ENCODE measurements around the gene CLCF1.

Gene CLCF1

DNA sequence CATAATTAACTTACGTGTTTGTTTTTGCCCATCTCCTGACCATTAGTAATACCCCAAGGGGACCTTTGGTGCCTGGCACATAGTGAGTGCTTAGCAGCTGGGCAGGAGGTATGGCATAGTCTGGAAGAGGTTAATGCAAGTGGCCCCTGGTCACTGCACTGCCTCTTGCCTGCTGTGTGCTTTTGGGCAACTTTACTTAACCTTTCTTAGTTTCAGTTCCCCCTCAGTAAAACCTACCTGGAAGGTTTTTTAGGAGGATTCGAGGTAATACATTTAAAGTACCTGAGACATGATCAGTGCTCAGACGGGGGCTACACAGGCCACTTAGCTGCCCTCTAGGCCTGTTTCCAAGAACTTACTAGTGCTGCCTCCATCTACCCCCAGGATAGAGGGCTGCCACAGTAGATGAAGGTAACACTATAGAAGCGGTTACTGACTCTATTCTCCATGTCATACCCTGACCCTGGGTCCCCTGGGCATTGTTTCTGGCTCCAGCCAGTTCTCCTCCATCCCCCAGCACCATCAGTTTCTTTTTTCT, 23.4 kb downstream of the CLCF1 start:
- TF ChIP-seq, protein P1, sequence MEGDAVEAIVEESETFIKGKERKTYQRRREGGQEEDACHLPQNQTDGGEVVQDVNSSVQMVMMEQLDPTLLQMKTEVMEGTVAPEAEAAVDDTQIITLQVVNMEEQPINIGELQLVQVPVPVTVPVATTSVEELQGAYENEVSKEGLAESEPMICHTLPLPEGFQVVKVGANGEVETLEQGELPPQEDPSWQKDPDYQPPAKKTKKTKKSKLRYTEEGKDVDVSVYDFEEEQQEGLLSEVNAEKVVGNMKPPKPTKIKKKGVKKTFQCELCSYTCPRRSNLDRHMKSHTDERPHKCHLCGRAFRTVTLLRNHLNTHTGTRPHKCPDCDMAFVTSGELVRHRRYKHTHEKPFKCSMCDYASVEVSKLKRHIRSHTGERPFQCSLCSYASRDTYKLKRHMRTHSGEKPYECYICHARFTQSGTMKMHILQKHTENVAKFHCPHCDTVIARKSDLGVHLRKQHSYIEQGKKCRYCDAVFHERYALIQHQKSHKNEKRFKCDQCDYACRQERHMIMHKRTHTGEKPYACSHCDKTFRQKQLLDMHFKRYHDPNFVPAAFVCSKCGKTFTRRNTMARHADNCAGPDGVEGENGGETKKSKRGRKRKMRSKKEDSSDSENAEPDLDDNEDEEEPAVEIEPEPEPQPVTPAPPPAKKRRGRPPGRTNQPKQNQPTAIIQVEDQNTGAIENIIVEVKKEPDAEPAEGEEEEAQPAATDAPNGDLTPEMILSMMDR (IDR thresholded peaks at IDR 0.05; ENCODE audit: low read depth, low read length, missing control alignments), result no peak
- no peak overlapping the region for H3K4me3 ChIP-seq (replicated peaks; ENCODE audit: low read depth, low read length)
- no peak for DNase-seq (ENCODE audit: extremely low read depth, low read depth)

DNA sequence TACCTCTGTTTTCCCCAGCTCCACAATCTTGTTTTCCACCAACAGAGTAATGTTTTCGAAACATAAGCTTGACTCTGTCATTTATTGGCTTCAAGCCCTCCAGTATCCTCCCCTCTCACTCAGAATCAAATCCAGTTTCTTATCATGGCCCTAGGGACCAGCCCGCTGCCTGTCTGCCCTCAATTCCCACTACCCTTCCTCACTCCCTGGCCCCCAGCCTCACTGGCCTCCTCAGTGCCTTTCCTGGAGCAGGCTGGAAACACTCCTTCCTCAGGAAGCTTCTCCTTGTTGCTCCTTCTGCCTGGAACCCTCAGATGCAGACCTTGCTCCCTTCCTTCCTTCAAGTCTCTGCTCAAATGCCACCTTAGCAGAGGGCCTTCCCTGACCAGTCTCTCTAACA, 23.9 kb downstream of the CLCF1 start:
- TF ChIP-seq, protein P1 (IDR thresholded peaks at IDR 0.05; ENCODE audit: low read depth, low read length, missing control alignments), result no peak
- no peak for DNase-seq (ENCODE audit: extremely low read depth, low read depth)
- H3K4me3 ChIP-seq (replicated peaks; ENCODE audit: low read depth, low read length), result no peak overlapping the region

DNA sequence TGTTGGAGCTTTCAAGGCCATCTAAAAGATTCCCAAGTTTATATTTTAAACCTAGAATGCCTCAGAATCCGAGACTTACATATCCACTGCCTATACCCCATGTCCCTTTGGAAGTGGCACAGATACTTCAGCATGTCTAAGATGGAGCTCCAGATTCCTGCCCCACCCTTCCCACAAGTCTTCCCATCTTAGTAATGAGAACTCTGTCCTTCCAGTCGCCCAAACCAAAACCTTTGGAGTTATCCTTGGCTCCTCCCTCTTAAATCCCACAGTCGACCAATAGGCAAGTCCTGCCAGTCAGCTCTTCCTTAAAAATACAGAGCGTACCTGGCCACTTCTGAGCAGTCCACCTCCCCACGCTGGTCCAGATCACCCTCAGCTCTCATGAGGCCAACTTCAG, 24.4 kb downstream of the CLCF1 start:
- DNase-seq (ENCODE audit: extremely low read depth, low read depth), result no peak
- TF ChIP-seq, protein P1 (IDR thresholded peaks at IDR 0.05; ENCODE audit: low read depth, low read length, missing control alignments), result no peak
- H3K4me3 ChIP-seq (replicated peaks; ENCODE audit: low read depth, low read length), result no peak overlapping the region

DNA sequence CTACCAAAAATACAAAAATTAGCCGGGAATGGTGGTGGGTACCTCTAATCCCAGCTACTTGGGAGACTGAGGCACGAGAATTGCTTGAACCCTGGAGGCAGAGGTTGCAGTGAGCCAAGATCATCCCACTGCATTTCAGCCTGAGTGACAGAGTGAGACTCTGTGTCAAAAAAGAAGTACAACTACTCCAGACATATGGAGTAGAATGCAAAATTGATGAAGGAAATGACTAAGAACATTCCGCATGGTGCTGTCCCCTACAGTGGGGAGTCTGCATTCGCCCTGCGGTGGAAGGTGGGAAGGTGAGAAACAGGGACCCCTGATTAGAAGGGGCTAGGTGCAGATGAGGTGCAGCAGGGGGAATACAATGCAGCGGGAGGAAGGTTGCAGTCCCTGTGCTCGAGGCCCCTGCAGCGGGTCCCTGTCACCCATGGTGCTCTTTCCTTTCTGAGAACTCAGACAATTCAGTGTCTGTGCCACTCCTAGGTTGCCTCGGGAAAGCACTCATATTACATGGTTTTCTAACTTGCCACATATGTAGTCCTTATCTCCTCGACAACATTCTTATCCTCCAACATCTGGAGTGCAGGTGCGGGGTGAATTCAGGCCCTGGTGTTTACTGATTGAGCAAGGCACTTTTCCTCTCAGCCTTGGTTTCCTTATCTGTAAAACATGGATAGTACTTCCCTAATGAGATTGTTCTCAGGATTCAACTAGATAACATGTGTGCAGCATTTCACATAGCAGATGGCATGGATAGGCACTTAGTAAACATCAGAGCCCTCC, 25.2 kb downstream of the CLCF1 start:
- peak overlapping the region; percentile 10; the same call in 1 of the 2 replicates for H3K4me3 ChIP-seq (replicated peaks; ENCODE audit: low read depth, low read length)
- TF ChIP-seq, protein P1 (IDR thresholded peaks at IDR 0.05; ENCODE audit: low read depth, low read length, missing control alignments), result no peak
- DNase-seq (ENCODE audit: extremely low read depth, low read depth), result peak; percentile 81

DNA sequence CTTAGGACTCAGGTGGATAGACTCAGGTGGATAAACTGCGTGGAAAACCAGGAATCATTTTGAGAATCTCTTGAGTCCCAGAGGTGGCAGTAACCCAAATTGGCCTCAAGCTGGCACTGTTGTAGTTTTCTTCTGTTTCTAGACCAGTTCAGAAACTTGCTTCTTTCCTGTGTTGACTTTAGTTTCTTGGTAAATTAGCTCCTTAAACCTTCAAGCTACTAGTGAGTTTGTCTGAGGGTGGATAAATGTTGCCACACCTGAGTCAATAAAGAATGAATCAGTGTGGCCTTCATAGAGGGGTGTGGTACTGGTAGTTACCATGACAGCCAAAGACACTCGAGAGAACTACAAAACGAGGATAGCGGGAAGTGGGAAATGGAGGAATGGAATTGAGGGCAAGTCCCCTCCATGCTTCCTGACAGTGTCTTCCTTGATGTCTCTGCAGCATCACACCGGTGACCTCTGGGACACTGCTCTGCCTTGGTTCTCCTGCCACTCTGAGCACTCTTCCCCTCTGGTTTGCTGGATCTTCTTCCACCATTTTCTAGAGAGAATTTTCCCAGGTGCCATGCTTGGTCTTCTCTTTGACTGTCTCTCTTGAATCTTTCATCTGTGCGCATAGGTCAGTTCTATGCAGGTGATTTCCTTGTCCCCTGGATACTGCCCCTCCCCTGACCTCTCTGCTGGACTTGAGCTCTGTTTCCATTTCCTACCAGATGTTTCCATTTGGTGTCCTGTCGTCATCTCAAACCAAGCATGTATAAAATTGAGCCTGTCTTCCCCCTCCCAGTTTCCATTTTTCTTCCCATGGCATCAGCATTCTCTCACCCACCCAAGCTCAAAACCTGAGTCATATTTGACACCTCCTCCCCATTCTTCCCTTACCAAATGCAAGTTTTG, 27.2 kb downstream of the CLCF1 start:
- no peak overlapping the region for H3K4me3 ChIP-seq (replicated peaks; ENCODE audit: low read depth, low read length)
- no peak for DNase-seq (ENCODE audit: extremely low read depth, low read depth)

DNA sequence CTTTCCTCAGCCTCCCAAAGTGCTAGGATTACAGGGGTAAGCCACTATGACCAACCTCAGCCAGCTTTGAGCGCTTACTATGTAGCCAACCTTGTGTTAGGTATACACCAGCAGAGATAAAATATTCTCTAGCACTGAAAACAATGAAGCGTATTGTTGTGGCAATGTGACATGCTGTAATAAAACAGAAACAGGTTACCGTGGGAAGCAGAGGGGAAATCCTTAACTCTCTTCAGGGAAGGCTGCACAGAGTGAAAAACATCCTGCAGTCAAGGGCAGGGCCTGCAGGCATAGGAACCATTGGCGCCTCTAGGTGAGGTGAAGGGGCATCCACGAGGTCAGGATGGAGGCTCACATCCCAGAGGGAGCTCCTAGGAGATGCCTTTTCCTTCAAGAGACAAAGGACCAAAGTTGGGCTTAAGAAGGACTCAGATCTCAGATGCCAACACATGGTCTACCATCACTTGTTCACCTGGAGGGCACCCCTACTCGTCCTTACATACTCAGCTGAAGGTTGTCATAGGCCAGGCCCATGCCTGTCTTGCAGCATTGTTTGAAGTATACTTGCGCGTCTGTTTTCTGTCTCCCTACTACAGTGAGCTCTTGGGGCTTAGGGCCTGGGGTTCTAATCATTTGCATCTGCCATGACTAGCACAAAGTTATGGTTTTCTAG, 28.0 kb downstream of the CLCF1 start:
- TF ChIP-seq, protein P1 (IDR thresholded peaks at IDR 0.05; ENCODE audit: low read depth, low read length, missing control alignments), result no peak
- no peak for DNase-seq (ENCODE audit: extremely low read depth, low read depth)

More for the DNA sequence above, 27.2 kb downstream of the CLCF1 start:
- TF ChIP-seq, protein P1 (IDR thresholded peaks at IDR 0.05; ENCODE audit: low read depth, low read length, missing control alignments), result peak; percentile 81

More for the DNA sequence above, 28.0 kb downstream of the CLCF1 start:
- no peak overlapping the region for H3K4me3 ChIP-seq (replicated peaks; ENCODE audit: low read depth, low read length)
